HG03196 (cell line): ENCODE results near the gene RNF208.

ENCODE experiments used
- ATAC-seq: cut with Tn5 transposase; IDR thresholded peaks from one replicate; pipeline ENCODE4 v1.9.1; 2021; ENCODE audit not compliant: unreplicated experiment

The RNF208 gene

GRCh38 chr9:137193771-137194170, 28.3 kb downstream of the RNF208 start:
- no peak for ATAC-seq

DNA sequence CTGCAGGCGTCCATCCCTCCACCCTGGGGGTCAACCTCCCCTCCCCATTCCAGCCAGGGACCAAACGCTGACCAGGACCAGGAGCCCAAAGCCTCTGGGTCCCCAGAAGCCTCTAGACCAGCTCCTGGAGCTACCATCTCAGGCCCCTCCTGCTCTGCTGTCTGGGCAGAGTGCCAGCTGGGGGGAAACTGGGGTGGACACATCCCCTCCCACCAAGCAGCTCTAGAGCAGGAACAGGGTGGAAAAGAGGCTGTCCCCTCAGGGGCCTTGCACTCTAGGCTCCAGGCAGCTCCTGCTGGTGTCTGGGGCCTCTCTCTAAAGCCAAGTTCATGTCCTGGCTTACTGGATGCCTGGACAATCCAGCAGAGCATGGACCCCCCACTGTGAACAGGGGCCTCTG, 29.2 kb downstream of the RNF208 start:
- ATAC-seq: no peak

GRCh38 chr9:137192448-137192780, 29.6 kb downstream of the RNF208 start:
- ATAC-seq: no peak

- no peak for ATAC-seq
These were observed 30.2 kb downstream of the RNF208 start for GRCh38 chr9:137191691-137192447.

DNA sequence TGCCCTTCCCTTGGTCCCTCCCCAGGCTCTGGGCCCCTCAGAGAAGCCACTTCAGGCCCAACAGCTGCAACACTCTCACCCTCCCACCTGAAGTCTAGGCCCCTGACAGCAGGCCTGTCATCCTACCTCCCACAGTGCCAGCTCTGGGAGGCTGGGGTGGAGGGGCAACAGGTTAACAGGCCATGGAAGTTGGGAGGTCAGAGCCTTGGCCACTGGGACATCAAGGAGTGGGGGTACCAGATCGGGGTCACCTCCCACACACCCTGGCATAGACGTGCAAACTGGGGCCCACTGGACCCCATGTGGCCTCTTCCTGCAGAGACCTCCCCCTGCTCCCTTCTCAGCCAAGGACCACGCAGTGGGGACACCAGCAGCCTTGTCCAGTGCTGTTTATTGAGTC, 30.8 kb downstream of the RNF208 start:
- no peak for ATAC-seq

DNA sequence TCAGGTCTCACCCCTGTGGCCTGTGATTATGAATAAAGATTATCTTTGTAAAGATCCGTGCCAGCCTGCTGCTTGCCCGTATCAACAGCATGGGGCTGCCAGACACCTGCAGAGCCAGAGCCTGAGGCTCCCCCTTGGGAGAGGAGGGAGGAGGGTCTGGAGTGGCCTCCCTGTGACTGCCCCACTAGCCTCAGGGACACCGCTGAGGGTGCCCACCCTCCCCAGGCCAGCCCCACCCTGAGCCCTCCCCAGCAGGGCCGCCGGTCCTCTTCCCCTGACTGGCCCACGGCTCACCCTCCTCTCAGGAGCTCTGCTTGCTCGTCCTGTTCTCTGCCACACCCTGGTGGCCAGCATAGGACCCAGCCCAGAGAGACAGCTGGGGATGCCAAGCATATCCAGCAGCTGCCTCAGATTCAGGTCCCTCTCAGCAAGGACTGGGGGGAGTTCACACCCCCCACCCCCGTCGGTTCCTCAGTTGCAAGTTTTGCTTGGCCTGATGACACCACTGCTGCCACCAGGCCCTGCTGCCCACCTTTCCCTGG, 31.7 kb downstream of the RNF208 start:
- ATAC-seq: no peak

DNA sequence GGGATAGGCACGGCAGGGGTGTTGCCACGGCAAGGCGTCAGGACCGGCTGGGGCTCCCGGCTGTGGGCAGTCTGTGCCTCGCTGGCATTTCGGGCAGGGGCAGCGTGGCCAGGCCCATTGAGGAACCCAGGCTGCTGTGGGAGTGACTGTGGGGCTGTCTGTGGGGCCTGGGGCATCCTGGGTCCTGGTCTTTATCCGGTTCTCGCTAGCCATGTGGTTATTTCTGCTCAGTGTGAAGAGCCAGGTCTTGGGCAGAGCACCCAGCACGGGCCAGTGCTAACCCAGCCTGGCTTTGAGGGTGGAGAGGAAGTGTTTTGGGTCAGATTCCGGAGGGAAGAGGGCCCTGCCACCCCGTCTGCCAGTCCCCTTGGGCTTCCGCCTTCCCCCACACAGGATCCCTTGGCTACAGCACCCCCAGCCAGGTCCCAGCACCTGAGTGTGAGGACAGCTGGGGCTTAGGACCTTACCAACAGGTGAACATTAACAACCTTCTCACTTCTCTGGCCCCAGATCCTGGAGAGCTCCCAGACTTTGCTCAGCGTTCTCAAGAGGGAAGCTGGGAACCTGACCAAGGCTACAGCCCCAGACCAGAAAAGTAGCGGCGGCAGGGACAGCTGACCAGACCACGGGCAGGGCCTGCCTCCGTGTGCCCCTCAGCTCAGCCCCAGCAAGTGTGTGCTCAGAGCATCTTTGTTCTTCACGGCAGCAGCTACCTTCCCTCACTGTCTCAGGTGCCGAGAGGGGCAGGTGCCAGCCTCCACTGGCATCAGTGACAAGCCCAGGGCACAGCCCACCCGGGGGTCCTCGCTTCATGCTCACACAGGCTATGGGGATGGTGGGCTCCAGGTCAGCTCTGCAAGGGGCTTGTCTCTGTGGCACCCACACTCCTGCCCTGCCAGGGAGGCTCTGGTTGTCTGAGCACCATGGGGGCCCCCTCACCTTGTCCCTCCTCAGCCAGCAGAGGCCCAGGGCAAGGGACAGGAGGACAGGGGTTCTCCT, 32.4 kb downstream of the RNF208 start:
- no peak for ATAC-seq

GRCh38 chr9:137188490-137189296, 33.3 kb downstream of the RNF208 start, which contains the start of the genes ANAPC2 and SSNA1:
ANAPC2 (minus strand) TSS chr9:137188560; CDS start chr9:137188532, 28 bp downstream.
SSNA1 (plus strand) TSS chr9:137188676; CDS start chr9:137188727, 51 bp downstream.
- ATAC-seq: peak; percentile 68

- ATAC-seq: no peak
These were observed 34.0 kb downstream of the RNF208 start for GRCh38 chr9:137188086-137188489.

DNA sequence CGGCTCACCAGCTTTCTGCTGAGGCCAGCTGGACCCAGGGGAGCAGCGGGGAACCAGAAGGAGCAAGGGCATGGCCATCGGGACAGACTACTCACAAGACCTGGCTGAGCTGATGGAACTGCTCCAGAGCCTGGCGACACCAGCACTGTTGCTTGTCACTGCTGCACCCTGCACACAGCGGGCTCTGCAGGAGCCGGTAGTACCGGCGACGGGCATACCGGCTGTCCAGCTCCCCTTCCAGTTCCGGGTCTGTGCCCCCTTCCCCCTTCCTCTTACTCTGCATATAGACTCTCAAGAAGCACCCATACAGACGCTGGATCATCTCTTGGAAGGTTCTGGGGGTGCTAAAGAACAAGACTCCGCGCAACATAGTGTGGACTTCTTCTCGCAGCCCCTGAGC, 34.7 kb downstream of the RNF208 start:
- ATAC-seq: no peak

DNA sequence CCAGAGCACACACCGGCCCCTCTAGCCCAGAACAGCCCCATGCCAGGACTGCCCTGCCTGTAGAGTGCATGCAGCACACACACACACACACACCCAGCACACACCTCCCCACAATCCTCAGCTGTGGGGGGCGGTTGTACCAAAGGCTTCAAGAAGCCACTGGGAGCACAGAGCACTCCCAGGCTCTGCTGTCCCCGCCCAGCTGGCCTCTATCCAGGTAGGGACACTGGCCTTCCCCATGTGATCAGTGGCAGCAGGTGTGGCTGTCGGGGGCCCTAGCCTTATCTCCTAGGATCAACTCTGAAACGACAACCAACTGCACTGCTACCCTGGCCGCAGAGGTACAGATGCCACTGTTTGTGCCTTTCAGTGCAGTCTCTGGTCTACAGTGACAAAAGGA, 35.7 kb downstream of the RNF208 start:
- ATAC-seq: no peak

GRCh38 chr9:137185921-137186320, 36.1 kb downstream of the RNF208 start:
- ATAC-seq: no peak

DNA sequence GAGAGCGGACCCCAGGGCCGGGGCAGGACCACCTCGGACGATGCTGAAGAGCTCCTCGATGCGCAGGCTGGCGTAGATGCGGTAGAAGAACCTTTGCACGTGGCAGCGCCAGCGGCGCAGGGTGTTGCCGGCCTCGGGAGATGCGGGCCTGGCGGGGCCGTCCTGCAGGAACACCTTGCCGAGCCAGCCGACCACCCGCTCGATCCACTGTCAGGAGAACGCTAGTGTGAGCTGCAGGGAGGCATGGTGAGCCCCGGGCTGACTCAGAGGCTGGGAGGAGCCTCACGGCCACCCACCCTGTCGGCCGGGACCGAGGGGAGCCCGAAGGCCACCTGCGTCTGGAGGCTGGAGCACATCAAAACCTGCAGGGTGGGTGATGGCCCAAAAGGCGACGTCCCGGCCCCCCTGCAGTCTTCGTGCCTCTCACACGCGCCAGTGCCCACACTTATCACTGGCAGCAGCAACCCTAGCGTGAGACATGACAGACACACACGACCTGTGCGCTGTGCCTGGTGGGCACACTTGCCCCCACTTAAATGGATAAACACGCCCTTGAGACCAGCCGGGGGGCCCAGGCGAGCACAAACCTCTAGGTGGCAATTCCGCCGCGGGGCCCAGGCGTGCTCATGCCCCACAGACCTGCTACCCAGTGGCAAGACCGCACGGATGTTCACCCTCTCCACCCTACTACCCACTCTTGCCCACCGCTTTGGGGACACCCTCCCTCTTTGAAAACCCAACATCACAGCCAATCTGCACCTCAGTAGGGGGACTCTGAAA, 37.0 kb downstream of the RNF208 start:
- no peak for ATAC-seq

GRCh38 chr9:137183980-137184595, 38.0 kb downstream of the RNF208 start:
- ATAC-seq: no peak

DNA sequence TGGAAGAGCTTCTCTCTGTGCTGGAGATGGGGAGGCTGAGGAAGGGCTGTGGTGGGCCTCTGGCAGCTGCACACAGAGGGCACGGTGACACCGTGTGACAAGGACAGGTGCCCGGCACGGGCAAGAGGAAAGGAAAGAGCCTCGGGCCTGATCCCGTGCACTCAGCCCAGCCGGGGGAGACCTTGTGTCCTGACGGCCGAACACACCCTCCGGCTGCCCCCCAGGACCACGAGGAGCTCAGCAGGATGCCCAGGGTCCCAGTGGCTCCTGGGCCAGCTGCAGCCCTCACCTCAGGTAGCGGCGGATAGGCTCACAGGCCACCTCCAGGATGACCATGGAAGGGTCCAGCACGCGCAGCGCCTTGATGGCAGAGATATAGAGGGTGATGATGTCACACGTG, 39.2 kb downstream of the RNF208 start:
- ATAC-seq: no peak

GRCh38 chr9:137181680-137182079, 40.4 kb downstream of the RNF208 start:
- no peak for ATAC-seq

DNA sequence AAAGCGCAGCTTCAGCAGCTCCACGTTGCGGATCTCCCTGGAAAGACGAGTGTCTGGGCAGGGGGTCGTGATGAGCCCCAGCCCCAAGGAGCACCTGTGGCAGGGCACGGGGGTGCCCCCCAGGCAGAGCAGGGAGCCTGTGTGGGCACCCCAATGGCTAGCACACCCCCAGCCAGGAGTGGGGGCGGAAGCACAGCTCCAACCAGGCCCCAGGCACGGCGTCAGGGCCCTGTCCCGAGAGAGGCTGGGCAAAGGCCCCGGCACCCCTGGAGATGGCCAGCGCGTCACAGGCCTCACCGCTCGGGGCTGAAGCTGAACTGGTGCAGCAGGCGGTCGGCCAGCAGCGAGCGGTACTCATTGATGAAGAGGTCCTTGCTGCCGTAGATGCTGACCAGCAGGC, 41.5 kb downstream of the RNF208 start:
- no peak for ATAC-seq

- no peak for ATAC-seq
These were observed 42.3 kb downstream of the RNF208 start for GRCh38 chr9:137179761-137180160.

DNA sequence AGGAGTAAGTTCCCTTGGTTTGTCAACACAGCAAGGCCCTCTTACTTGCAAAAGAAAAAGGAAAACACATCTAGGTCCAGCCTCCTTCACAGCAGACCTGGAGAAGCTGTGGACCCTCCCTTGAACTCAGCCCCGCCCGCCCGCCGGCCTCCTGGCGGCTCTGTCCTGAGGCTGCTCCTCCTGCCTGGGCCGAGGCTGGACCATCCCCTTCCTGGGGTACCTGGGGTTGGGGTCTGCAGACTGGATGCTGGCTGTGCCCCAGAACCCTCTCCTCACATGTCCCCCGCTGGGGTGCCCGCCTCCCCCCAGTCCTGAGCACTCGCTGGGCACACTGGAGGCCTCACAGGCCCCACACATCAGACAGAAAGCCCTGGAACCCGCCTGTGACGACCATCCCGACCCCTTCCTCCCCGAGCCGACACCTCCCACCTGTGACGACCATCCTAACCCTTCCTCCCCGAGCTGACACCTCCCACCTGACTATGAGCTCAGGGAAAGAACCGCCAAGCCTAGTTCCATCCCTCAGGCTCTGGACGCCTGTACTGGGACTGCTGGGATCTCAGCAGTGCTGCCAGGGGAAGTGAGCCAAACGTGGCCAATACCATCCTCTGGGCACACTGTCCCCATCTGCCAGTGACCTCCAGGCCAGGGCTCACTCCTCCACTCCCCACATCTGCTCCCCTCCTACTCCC, 43.0 kb downstream of the RNF208 start:
- no peak for ATAC-seq
